NCI-H524 treated with DMSO at 0.1 percent for 48 hours (cell line): ENCODE results near the gene CD2AP.
"Not testable (repeated sequence)": the region's sequence is repeated elsewhere in the genome, so short reads cannot be mapped to it uniquely, and the experiment has no call there.

Source experiments
- DNase-seq: peaks from one replicate; lab custom pipeline; 2025; lab: John Stamatoyannopoulos, UW

Gene CD2AP, protein sequence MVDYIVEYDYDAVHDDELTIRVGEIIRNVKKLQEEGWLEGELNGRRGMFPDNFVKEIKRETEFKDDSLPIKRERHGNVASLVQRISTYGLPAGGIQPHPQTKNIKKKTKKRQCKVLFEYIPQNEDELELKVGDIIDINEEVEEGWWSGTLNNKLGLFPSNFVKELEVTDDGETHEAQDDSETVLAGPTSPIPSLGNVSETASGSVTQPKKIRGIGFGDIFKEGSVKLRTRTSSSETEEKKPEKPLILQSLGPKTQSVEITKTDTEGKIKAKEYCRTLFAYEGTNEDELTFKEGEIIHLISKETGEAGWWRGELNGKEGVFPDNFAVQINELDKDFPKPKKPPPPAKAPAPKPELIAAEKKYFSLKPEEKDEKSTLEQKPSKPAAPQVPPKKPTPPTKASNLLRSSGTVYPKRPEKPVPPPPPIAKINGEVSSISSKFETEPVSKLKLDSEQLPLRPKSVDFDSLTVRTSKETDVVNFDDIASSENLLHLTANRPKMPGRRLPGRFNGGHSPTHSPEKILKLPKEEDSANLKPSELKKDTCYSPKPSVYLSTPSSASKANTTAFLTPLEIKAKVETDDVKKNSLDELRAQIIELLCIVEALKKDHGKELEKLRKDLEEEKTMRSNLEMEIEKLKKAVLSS

DNA sequence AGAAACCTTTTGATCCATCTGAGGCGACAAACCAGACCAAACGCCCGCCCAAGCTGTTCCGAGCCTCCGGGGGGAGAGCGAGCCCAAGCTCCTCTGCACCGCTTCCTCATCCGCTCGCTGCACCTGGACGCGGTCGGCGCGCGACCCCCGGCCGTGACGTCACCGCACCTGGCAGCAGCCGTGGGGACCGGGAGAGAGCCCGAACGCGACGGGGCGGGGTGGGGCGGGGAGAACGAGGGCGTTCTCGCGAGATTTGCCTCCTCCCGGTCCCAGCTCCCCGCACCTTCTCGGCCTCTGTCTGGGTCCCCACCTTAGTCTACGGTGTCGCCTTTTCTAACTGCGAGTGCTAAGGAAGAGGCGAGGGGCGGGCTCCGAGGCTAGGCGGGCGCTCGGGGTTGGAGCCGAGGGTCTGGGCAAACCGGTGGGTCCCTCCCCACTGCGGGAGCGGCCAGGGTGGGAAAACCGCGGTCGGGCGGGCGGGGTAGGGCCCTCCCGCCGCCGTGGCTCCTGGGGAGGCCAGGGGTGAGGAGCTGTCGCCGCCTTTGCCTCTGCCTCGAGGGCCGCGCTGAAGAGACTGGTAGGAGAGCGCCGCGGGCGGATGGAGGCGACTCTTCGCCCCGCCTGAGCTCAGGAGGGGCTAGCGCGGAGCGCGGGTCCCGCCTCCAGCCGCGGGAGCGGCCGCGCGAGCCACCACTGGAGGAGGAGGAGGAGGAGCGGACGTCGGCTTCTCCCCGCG is at the start of gene CD2AP:
Gene CD2AP (plus strand): TSS at position 293 of the 736 bp plus-strand sequence. CDS start 456 bp downstream, outside the sequence.
- peak; percentile 53 for DNase-seq

DNA sequence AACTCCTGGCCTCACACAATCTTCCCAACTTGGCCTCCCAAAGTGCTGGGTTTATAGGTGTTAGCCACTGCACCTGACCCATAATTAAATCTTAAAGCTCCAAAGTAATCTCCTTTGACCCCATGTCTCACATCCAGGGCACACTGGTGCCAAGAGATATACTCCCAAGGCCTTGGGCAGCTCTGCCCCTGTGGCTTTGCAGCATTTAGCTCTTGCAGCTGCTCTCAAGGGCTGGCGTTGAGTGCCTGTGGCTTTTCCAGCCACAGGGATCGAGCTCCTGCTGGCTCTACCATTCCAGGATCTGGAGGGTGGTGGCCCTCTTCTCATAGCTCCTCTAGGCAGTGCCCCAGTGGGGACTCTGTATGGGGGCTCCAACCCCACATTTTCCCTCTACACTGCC is 49.3 kb upstream of the CD2AP start:
- no peak for DNase-seq

DNA sequence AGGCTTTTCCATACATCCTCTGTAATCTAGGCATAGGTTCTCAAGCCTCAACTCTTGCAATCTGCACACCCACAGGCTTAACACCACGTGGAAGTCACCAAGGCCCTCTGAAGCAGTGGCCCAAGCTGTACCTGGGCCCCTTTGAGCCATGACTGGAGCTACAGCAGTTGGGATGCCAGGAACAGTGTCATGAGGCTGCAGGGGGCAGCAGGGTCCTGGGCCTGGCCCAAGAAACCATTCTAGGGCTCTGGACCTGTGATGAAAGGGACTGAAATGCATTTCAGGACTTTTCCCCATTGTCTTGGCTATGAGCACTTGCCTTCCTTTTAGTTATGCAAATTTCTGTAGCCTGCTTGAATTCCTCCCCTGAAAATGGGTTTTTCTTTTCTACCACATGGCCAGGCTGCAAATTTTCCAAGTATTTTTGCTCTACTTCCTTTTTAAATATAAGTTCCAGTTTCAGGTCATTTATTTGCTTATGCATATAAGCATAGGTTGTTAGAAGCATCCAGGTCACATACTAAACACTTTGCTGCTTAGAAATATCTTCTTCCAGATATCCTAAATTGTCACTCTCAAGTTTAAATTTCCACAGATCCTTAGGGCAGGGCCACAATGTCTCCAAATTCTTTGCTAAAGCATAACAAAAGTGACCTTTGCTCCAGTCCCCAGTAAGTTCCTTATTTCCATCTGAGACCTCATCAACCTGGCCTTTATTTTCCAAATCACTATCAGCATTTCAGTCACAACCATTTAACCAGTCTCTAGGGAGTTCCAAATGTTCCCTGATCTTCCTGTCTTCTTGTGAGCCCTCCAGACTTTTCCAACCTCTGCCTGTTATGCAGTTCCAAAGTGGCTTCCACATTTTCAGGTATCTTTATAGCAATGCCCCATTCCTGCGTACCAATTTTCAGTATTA is 48.6 kb upstream of the CD2AP start:
- DNase-seq, result no peak

DNA sequence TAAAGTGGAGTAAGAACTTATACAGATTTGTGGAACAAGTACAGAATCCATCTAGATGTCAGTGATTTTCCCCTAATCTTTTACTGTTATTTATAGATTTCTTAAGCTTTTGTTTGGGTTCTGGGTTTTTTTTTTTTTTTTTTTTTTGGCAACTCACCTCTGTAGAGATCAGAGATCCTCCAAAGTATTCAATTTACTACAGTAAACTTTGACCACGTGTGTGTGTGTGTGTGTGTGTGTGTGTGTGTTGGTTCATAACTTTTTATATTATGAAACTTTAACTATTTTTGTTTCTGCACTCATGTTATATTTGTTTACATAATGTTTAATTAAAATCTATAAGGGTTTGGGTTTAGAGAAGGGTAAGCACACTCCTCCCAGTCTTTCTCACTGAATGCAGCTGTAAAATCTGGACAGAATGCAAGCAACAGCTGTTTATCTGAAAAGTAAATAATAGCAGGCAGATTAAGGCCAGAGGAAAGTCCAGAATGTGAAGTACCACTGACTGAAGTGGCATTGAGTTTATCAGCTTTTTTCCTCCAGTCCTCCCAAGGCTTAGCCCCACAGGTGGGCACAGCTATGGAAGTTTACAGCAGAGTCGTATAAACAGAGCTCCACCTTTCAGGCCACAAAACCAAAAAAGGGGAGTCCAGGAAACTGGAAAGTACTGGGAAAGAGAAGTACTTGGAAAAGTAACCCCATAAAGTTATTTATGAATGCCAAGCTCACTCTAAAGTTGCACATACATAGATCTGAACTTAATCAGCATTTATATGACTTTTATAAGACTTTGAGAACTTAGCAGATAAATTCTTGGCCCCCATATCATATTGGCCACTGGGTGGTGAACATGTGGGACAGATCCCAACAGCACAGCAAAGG is 43.0 kb upstream of the CD2AP start:
- peak; percentile 9 for DNase-seq

DNA sequence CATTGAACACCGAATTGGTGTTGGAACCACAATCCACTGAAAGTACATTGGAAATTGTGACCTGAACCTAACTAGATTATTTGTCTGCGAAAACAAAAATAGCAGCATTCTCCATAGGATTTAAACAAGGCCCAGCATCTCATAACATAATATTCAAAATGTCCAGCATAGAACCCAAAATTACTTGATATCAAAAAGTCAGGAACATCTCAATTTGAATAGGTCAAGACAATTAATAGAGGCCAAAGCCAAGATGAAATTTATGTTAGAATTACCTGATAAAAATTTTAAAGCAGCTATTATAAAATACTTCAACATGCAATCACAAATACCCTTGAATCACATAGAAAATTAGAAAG is 42.4 kb upstream of the CD2AP start:
- DNase-seq, result no peak

DNA sequence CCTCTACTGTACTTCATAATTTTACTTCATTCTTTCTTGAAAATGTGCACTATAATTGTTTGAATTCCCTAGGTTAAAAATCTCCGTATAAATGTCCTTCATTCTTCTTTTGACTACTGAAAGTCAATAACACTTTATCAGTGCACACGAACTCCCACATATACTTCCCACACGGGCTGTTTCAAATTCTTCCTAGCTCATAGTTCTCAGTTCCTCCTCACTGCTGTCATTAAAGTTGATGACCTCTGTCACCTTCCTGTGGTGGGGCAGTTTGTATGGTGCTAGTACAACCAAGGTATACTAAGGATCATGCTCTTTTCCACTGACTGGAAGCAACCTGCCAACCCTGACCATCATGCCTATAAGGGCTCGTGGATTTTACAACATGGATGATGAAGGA is 40.0 kb upstream of the CD2AP start:
- DNase-seq, result no peak

DNA sequence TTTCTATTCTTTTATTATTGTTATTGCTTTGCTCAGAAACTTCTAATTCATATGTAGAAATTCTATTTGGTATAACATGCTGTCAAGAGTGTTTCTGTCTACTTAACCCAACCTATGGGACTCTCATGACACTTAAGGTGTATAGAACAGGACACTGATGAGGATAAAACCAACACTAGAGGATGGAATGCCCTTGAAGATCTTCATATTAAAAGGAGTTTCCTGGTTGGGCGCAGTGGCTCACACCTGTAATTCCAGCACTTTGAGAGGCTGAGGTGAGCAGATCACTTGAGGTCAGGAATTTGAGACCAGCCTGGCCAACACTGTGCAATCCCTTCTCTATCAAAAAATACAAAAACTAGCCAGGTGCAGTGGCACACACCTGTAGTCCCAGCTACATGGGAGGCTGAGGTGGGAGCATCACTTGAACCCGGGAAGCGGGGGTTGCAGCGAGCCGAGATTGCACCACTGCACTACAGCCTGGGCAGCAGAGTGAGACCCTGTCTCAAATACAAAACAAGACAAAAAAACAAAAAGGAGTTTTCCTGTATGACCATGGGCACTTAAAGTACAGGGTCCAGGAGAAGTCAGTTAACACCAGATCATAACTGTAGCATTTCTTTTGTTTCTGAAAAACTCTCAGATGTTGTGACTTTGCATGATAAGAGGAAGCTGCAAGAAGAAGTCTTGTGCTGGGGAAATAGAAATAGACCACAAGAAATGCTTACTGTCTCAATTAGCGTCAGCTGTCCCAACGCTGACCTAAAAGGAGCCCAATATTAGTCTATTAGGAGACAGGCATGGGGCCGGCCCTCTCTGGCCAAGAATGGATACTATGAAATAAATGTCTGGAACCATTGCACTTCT is 38.9 kb upstream of the CD2AP start:
- no peak for DNase-seq

DNA sequence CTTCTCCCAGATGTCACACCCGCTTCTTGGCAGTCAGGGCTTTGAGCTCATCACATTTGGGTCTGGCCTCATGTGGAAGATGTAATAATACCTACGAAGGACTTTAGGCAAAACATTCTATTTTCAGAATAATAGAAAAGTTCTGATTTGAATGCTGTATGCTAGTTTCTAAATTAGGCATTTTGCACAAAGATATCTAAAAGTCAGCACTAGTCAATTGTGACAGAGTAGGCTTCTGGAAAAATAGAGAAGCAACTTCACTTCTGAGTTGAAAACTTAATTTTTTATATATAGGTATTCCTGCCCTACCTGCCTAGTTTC is 38.3 kb upstream of the CD2AP start:
- DNase-seq, result no peak

DNA sequence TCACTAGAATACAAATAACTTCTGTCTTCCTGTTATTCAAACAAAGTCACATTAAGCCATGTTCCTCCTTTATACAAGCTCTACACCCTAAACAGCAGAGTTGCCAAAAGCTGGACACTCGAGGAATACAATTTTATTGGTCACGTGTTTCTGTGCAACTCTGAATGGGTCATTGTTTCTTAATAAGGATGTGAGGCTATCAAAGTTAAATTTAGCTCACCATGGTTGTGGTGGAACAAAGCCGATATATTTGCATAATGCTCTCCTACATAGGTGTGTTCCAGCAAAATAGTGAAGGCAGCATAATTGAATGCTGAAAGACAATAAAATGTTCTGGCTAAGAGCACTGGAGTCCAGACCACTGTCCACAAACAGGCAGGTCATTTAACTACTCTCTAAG is 36.9 kb upstream of the CD2AP start:
- no peak for DNase-seq

DNA sequence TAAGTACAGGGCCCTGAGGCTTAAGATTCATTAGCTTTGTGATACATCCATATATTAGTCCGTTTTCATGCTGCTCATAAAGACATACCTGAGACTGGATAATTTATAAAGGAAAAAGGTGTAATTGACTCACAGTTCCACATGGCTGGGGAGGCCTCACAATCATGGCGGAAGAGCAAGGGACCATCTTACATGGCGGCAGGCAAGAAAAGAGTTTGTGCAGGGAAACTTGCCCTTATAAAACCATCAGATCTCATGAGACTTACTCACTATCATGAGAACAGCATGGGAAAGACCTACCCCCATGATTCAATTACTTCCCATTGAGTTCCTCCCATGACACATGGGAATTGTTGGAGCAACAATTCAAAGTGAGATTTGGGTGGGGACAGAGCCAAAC is 32.6 kb upstream of the CD2AP start:
- not testable (repeated sequence) for DNase-seq

DNA sequence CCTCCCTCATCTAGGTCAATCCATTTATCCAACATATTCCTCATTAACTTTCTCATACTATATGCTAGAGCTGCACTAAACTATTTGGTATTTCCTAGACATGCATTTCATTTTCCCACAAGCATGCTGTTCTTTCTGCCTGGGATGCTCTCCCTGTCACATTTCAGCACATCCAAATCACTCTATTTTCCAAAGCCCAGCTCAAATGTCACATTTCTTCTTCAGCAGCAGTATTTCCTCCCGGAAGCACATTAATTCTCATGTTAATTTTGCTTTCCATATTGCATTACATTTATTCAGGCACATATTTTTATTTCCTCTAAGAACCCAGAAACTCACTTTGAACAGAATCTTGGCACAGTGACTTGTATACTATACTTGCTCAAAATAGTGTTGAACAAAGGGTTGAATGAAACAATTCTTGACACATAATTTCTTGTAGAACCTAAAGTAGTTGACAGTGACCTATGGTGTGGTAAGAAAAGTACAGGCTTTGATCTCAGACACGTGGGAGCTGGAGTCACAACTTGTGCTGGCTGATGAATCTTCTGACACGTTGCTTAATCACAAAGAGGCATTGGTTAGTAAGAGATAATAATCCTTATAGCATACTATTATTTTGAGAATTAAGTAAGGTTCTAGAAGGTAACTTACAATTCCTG is 30.8 kb upstream of the CD2AP start:
- DNase-seq, result no peak

DNA sequence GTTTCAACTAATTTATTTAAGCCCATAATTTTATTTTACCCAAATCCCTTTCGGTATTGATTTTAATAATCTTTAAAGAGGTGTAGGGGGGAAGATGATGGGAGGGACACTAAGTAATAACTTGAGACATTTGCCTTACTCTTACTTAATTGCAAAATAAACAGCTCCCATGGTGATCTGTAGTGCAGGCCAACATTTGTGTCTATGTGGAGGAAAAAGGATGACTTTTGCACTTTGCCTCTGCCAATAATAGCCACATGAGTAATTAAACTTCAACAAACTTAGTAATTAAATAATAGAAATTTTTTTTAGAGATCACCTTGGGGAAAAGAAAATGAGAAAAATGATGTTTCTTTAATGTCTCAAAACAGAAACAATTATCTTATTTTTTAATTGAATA is 29.9 kb upstream of the CD2AP start:
- DNase-seq, result no peak

DNA sequence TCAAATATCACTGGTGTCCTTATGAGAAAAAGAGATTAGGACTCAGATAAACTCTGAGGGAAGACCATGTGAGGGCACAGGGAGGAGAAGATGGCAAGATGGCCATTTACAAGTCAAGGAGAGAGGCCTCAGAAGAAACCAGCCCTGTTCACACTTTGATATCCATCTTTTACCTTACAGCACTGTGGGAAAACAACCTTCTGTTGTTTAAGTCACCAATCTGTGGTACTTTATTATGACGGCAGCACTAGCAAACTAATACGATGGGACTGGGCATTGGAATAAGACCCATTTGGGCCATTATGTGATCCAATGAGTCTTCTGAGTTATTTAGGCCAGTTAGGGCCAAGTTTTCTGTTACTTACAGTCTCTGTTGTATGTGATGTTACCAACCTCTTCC is 26.4 kb upstream of the CD2AP start:
- DNase-seq, result no peak

DNA sequence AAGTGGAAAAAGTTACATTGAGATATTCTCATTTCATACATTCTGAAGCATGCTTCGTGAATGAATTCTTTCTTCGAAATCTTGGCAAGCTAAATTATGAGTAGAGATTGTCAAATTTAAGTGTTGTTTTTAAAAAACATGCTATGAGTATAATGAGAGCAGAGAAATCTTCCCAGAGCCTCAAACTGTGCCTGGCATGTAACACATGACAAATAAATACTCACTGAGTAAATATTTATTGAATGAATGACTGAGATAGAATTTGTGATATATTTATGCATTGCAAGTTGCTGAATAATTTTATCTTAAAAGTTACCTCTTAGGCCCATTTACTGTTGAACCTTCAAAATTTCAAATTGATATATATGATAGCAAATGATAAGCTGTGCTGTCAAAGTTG is 24.7 kb upstream of the CD2AP start:
- DNase-seq, result no peak

DNA sequence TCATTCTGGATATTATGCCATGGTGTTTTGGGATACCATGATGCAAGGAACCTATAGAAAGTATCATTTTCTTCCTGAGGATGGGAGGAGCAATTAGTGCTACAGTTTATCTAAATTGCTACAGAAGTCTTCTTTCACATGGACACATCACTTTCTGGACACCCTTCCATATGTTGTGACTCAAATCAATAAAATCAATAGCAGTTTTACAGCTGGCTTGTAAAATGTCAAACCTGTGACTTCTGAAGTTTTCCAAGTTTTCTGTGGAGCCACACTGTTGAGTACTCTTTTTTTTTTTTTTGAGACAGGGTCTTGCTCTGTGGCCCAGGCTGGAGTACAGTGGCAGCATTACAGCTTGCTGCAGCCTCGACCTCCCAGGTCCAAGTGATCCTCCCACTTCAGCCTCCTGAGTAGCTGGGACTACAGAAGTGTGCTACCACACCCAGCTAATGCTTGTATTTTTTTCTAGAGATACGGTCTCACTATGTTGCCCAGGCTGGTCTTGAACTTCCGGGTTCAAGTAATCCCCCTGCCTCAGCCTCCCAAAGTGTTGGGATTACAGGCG is 24.1 kb upstream of the CD2AP start:
- no peak for DNase-seq

DNA sequence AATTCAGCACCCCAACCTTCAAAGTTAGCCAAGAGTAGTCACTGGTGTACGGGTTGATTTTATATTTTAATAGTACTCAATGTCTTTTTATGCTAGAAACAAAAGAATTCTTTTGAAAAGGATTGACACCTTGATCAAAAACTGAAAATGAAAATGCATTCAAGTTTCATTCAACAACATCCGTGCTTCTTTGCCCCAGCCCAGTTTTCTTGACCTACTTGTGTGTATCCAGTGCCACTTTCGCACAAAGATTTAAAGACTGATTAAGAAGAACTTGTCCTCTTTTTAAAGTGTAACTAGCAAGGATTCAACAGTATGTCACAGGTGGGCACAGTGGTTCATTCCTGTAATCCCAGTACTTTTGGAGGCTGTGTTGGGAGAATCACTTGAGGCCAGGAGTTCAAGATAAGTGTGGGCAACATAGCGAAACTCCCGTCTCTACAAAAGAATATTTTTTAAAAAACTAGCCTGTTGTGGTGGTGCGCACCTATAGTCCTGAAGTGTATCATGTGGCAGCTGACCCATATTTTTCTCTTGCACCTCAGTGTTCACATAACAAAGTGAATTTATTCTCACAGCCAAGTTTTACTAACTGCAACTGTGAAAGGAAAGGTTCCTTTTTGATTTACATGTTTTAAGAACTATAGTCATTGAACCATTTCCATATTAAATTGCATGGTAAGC is 22.7 kb upstream of the CD2AP start:
- no peak for DNase-seq

DNA sequence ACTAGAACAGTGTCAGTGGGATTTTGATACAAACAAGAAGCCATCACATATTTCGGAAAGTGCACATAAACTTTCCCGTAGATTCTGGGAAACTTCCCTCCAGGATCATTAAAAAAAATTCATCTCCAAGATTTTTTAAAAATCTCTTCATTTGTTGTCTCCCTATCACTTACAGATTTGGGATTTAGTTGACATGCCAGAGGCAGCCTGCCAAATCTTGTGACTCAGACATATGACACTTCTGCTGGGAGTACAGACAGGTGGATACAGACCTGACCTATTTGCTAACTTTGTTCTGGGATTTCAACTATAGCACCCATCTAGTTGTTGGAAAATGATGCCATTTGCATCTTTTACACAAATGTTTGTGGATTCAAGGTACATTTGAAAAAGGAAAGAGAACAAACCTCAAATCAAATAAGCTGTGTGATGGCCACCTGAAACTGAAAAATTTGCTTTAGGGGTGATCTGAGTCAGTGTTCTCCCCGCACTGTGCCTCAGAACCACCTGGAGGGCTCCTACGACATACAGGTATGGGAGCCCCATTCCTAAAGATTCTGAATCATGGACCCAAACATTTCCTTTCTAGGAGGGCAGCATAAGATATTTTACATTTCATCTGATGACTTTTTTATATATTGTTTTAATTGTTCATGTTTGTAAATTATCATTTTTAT is 21.9 kb upstream of the CD2AP start:
- no peak for DNase-seq

DNA sequence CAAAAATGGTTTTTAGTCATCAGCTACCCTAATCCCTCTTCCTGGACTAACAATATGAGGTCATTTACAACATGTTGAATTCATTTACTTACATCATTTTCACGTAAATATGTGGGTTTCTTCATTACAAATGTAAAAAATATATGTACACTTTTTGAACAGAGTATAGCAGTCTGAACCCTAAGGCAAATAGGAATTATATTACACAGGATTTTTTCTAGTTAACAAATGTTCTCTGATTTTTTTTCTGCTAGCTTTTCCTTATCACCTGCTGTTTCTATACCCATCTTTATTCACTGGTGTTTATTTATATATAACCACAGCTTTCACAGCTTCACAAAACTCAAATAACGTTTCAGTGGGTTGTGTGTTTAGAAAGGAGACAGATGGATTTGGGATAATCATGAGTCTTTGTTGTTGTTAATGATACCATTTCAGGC is 21.0 kb upstream of the CD2AP start:
- no peak for DNase-seq
